Right lobe of liver (tissue), 4 donors: ENCODE results near the gene RPL28.

Experiments used
- CTCF ChIP-seq, 4 donors: fragments of 200-600 bp in 3 of 4; fragments of 450-650 bp in 1 of 4; IDR thresholded peaks; one replicate each; pipeline versions ENCODE4 v1.5.1 to v1.8.0; 2016 to 2022; ENCODE audit warnings: antibody characterized with exemption in 4 of 4, mild to moderate bottlenecking in 2 of 4
- POLR2A ChIP-seq: fragments of 450-650 bp; IDR thresholded peaks from one replicate; pipeline ENCODE4 v1.6.1; 2017; ENCODE audit warnings: antibody characterized with exemption, mild to moderate bottlenecking
- donor health status: DM: no; HTN: no; CAD: no.
- donor health status: DM: no; HTN: no; CAD: no.
- donor health status: DM: no; HTN: yes; CAD: no.

DNA sequence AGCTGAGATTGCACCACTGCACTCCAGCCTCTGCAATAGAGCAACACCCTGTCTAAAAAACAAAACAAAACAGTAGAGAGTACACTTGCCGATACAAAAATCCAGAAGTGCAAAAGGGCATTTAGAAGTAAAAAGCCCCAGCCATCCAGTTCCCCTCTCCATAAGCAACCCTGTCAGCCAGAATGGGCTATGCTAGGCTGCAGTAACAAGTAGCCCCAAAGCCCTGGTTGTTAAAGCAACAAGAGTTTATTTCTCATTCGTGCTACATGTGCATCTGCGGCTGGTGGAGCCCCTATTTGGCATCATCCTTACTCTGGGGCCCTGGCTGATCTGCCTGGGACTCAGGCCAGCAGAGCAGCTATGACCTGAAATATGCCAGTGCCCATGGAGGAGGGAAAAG is 38.8 kb downstream of the RPL28 start:
- TF ChIP-seq CTCF (IDR thresholded peaks at IDR 0.05) (no peak), POLR2A (no peak)
